ENCODE measurements around the gene PPDPF. TPM values are rescaled to one million over a fixed set of nuclear protein-coding genes. Genes with fewer than 3 reads are reported as not detected.

PPDPF gene
- polyA plus RNA-seq, 1 donor (not counting 4 experiments of a cell fraction or from before 2014, with no cell fraction given) = 8.8 TPM

DNA sequence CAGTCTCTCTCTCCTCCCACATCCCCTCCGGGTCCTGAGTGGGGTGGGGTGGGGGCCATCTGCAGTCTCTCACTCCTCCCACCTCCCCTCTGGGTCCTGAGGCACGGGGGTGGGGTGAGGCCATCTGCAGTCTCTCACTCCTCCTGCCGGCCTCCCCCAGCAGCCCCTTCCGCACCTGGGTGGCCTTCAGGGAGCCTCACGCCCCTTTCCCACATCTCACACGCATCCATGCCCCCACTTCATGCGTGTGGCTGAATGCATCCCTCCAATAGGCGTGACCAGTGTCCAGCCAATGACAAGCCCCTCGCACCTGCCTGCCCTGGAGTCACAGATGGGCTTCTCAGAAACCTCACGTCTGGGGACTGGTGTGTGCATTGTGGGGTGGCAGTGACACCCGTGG lies 28.0 kb downstream of the PPDPF start:
- Histone ChIP-seq H2AFZ (ENCODE audit: control insufficient read depth, low read length) (no peak overlapping the region), H3K9me1 (ENCODE audit: control insufficient read depth, extremely low read depth, insufficient read depth, low read length) (no peaks in the 10 kb centered on the region), H3K4me3 (ENCODE audit: control insufficient read depth in 2 of 3, extremely low read depth in 1 of 3, insufficient read depth in 2 of 3, low read depth in 1 of 3, low read length in 3 of 3) (no peak overlapping the region), H3K4me2 (ENCODE audit: control insufficient read depth, extremely low read depth, insufficient read depth, low read depth, low read length) (no peak overlapping the region), H3K36me3 (ENCODE audit: control insufficient read depth in 2 of 2, extremely low read depth in 1 of 2, insufficient read depth in 2 of 2, low read length in 2 of 2) (no peaks in the 10 kb centered on the region), H4K20me1 (ENCODE audit: control insufficient read depth, extremely low read depth, insufficient read depth, low read length) (no peaks in the 10 kb centered on the region), H3K79me2 (ENCODE audit: control insufficient read depth, insufficient read depth, low read length) (no peaks in the 10 kb centered on the region), H3K27me3 (ENCODE audit: control insufficient read depth, extremely low read depth, insufficient read depth, low read length) (peaks cover 3% of the 10 kb centered on the region), H3K9me3 (ENCODE audit: control insufficient read depth, low read depth, low read length) (no peaks in the 10 kb centered on the region), H3K9ac (ENCODE audit: control insufficient read depth, extremely low read depth, insufficient read depth, low read length) (no peak overlapping the region), H3K4me1 (ENCODE audit: control insufficient read depth, extremely low read depth, insufficient read depth, low read length) (peaks cover 36% of the 10 kb centered on the region), H3K27ac (ENCODE audit: control insufficient read depth, insufficient read depth, low read length) (no peak overlapping the region)
- TF ChIP-seq, protein P1, sequence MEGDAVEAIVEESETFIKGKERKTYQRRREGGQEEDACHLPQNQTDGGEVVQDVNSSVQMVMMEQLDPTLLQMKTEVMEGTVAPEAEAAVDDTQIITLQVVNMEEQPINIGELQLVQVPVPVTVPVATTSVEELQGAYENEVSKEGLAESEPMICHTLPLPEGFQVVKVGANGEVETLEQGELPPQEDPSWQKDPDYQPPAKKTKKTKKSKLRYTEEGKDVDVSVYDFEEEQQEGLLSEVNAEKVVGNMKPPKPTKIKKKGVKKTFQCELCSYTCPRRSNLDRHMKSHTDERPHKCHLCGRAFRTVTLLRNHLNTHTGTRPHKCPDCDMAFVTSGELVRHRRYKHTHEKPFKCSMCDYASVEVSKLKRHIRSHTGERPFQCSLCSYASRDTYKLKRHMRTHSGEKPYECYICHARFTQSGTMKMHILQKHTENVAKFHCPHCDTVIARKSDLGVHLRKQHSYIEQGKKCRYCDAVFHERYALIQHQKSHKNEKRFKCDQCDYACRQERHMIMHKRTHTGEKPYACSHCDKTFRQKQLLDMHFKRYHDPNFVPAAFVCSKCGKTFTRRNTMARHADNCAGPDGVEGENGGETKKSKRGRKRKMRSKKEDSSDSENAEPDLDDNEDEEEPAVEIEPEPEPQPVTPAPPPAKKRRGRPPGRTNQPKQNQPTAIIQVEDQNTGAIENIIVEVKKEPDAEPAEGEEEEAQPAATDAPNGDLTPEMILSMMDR (optimal IDR thresholded peaks at IDR 0.05 in 1 of 3, IDR thresholded peaks at IDR 0.05 in 1 of 3, conservative IDR thresholded peaks at IDR 0.05 in 1 of 3; ENCODE audit: extremely low read depth in 1 of 3, insufficient read depth in 2 of 3, low read length in 3 of 3) = no peak
- no peak for TF ChIP-seq EZH2 (IDR thresholded peaks at IDR 0.05; ENCODE audit: low read length)
- DNase-seq (ENCODE audit: low read depth, low spot score) (no peak), FAIRE-seq (no peak)
- dilution Hi-C loops (cut with MboI; ENCODE audit: extremely low pct_ligation_motif_present, low sequenced_read_pairs) = no loop called here

DNA sequence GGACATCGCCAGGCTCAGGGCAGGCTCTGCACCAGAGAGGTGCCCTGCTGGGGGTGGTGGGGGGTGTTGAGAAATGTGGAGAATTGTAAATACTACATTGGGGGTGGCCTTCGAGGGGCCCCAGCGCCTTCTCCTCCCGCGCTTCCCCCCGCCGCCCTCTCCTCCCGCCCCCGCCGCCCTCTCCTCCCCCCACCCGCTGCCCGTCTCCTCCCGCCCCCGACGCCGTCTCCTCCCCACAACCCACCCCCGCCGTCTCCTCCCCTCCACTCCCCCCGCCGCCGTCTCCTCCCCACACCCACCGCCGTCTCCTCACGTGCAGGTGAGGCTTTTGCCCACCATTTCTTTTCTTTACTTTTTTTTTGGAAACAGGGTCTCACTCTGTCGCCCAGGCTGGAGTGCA lies 28.5 kb downstream of the PPDPF start:
- Histone ChIP-seq H3K79me2 (ENCODE audit: control insufficient read depth, insufficient read depth, low read length) (no peaks in the 10 kb centered on the region), H3K4me1 (ENCODE audit: control insufficient read depth, extremely low read depth, insufficient read depth, low read length) (peaks cover 33% of the 10 kb centered on the region), H3K36me3 (ENCODE audit: control insufficient read depth in 2 of 2, extremely low read depth in 1 of 2, insufficient read depth in 2 of 2, low read length in 2 of 2) (no peaks in the 10 kb centered on the region), H4K20me1 (ENCODE audit: control insufficient read depth, extremely low read depth, insufficient read depth, low read length) (no peaks in the 10 kb centered on the region), H3K9ac (ENCODE audit: control insufficient read depth, extremely low read depth, insufficient read depth, low read length) (no peak overlapping the region), H3K9me1 (ENCODE audit: control insufficient read depth, extremely low read depth, insufficient read depth, low read length) (no peaks in the 10 kb centered on the region), H3K9me3 (ENCODE audit: control insufficient read depth, low read depth, low read length) (no peaks in the 10 kb centered on the region), H3K27ac (ENCODE audit: control insufficient read depth, insufficient read depth, low read length) (no peak overlapping the region), H2AFZ (ENCODE audit: control insufficient read depth, low read length) (no peak overlapping the region), H3K27me3 (ENCODE audit: control insufficient read depth, extremely low read depth, insufficient read depth, low read length) (peaks cover 3% of the 10 kb centered on the region), H3K4me2 (ENCODE audit: control insufficient read depth, extremely low read depth, insufficient read depth, low read depth, low read length) (no peak overlapping the region), H3K4me3 (ENCODE audit: control insufficient read depth in 2 of 3, extremely low read depth in 1 of 3, insufficient read depth in 2 of 3, low read depth in 1 of 3, low read length in 3 of 3) (no peak overlapping the region)
- DNase-seq (ENCODE audit: low read depth, low spot score) = no peak
- dilution Hi-C loops (cut with MboI; ENCODE audit: extremely low pct_ligation_motif_present, low sequenced_read_pairs) = no loop called here
- no peak for FAIRE-seq
- no peak for TF ChIP-seq EZH2 (IDR thresholded peaks at IDR 0.05; ENCODE audit: low read length)
- TF ChIP-seq, protein P1 (optimal IDR thresholded peaks at IDR 0.05 in 1 of 3, IDR thresholded peaks at IDR 0.05 in 1 of 3, conservative IDR thresholded peaks at IDR 0.05 in 1 of 3; ENCODE audit: extremely low read depth in 1 of 3, insufficient read depth in 2 of 3, low read length in 3 of 3) = no peak
